NCI-H345 treated with DMSO at 0.1 percent for 48 hours (cell line): ENCODE measurements around the gene HLCS.

Experiments
- DNase-seq: peaks from one replicate; lab custom pipeline; 2025; ENCODE audit not compliant: unreplicated experiment; lab: John Stamatoyannopoulos, UW

Gene HLCS

GRCh38 chr21:36887963-36888362 is 78.5 kb downstream of the HLCS start:
- DNase-seq: no peak

GRCh38 chr21:36883532-36884486 is 82.7 kb downstream of the HLCS start:
- no peak for DNase-seq

GRCh38 chr21:36882776-36883175 is 83.7 kb downstream of the HLCS start:
- no peak for DNase-seq

- no peak for DNase-seq
Measured at GRCh38 chr21:36881228-36881627, 85.2 kb downstream of the HLCS start.

- no peak for DNase-seq
Measured at GRCh38 chr21:36879827-36880226, 86.6 kb downstream of the HLCS start.

- DNase-seq: no peak
Measured at GRCh38 chr21:36877741-36878140, 88.7 kb downstream of the HLCS start.

- no peak for DNase-seq
Measured at GRCh38 chr21:36874665-36875064, 91.8 kb downstream of the HLCS start.

GRCh38 chr21:36873513-36873912 is 93.0 kb downstream of the HLCS start:
- DNase-seq: no peak

GRCh38 chr21:36867291-36867905 is 99.1 kb downstream of the HLCS start:
- DNase-seq: no peak

GRCh38 chr21:36866419-36866818 is 100.0 kb downstream of the HLCS start:
- DNase-seq: no peak

- DNase-seq: no peak
Measured at GRCh38 chr21:36864974-36865373, 101.5 kb downstream of the HLCS start.

- no peak for DNase-seq
Measured at GRCh38 chr21:36863260-36863659, 103.2 kb downstream of the HLCS start.

GRCh38 chr21:36861595-36862323 is 104.7 kb downstream of the HLCS start:
- no peak for DNase-seq

- DNase-seq: no peak
Measured at GRCh38 chr21:36860736-36861594, 105.5 kb downstream of the HLCS start.

- no peak for DNase-seq
Measured at GRCh38 chr21:36859744-36860501, 106.5 kb downstream of the HLCS start.

GRCh38 chr21:36858320-36858957 is 108.0 kb downstream of the HLCS start:
- no peak for DNase-seq

GRCh38 chr21:36856643-36857042 is 109.8 kb downstream of the HLCS start:
- no peak for DNase-seq

- DNase-seq: peak; percentile 12
Measured at GRCh38 chr21:36854391-36854790, 112.1 kb downstream of the HLCS start.

- DNase-seq: no peak
Measured at GRCh38 chr21:36852864-36853263, 113.6 kb downstream of the HLCS start.

GRCh38 chr21:36852293-36852692 is 114.2 kb downstream of the HLCS start:
- no peak for DNase-seq
